Right cardiac atrium (tissue), 5 donors: Measurements from ENCODE around the gene CRK. TPM values are rescaled to one million over a fixed set of nuclear protein-coding genes. Genes with fewer than 3 reads are reported as not detected.
A peak's percentile ranks its signal among the peaks of the same experiment; 100 is the strongest.
"Not testable (repeated sequence)": the region's sequence is repeated elsewhere in the genome, so short reads cannot be mapped to it uniquely, and the experiment has no call there.

ENCODE experiments used
- ATAC-seq, 2 donors: fragments of 200-7000 bp; cut with Tn5 transposase; one replicate each; pipeline versions ENCODE4 v1.8.0 to v1.9.1; 2020; ENCODE audit warnings: moderate library complexity in 2 of 2, mild to moderate bottlenecking in 1 of 2
- DNase-seq, 3 donors: peaks; one replicate each; pipeline ENCODE4 v3.0.0-alpha.2; 2020
- H3K27ac ChIP-seq: one replicate; pipeline ENCODE4 v1.5.1; 2013; ENCODE audit warnings: mild to moderate bottlenecking, low read length, control low read depth, moderate library complexity
- H3K27me3 ChIP-seq: one replicate; pipeline ENCODE4 v1.6.1; 2013; ENCODE audit not compliant: control insufficient read depth, insufficient read depth
- H3K4me1 ChIP-seq: one replicate; pipeline ENCODE4 v1.6.1; 2013; ENCODE audit warnings: low read length; ENCODE audit not compliant: control insufficient read depth, insufficient read depth
- H3K4me3 ChIP-seq: one replicate; pipeline ENCODE4 v1.5.1; 2013; ENCODE audit warnings: low read length, control low read depth
- H3K9me3 ChIP-seq: one replicate; pipeline ENCODE4 v1.6.1; 2013; ENCODE audit warnings: low read length; ENCODE audit not compliant: control insufficient read depth
- WGBS: extraction: QIAGEN DNeasy Blood & Tissue Kit; methylation state at CpG from one replicate; pipeline ENCODE4 v1.1.7; 2013; 5-methylcytosine and 5-hydroxymethylcytosine counted together
- intact Hi-C, 4 donors: fragments of 100-400 bp; cut with DNase I; formaldehyde crosslinking; loops; one replicate each; pipeline versions ENCODE4 v1.11.0 to v1.14.0; 2022 to 2023
- polyA plus RNA-seq: library from polyadenylated mRNA; stranded (reverse); fragments of 200-250 nt; gene quantifications from one replicate; pipeline ENCODE4 v1.2.3, GENCODE V29; 2013
- total RNA-seq, 4 donors: library from RNA; stranded (reverse); fragmentation: NEBNext Ultra II Directional; extraction: Animal tissue kit (Norgen Biotek cat#: 25700); gene quantifications; one replicate each; pipeline ENCODE4 v1.2.1, GENCODE V29; 2021
- donor health status: healthy with polysubstance abuse.
- donor health status: DM: no; HTN: yes; CAD: no.
- donor health status: DM: no; HTN: no; CAD: no.
- donor health status: DM: no; HTN: yes; CAD: no; lungs with severe emphysema.
- donor health status: DM: yes; HTN: yes; CAD: no.

CRK gene
- total and polyA plus RNA-seq, 5 donors, result 21.3 to 44.8 (median 36.7) TPM

GRCh38 chr17:1421470-1421869, 34.6 kb downstream of the CRK start:
- intact Hi-C loops, result no loop called here
- no peak for ATAC-seq
- 89% methylated on average over 11 of the region's 11 CpGs for WGBS

GRCh38 chr17:1420981-1421380, 35.1 kb downstream of the CRK start:
- no peak overlapping the region for H3K4me3 ChIP-seq
- no peaks in the 10 kb centered on the region for H3K9me3 ChIP-seq
- intact Hi-C loops, result no loop called here
- H3K27ac ChIP-seq, result no peak overlapping the region
- 84% methylated on average over 2 of the region's 2 CpGs for WGBS
- no peak for DNase-seq
- H3K27me3 ChIP-seq, result no peaks in the 10 kb centered on the region
- ATAC-seq, result no peak
- H3K4me1 ChIP-seq, result peaks cover 8% of the 10 kb centered on the region

More at GRCh38 chr17:1421470-1421869, 34.6 kb downstream of the CRK start:
- peaks cover 8% of the 10 kb centered on the region for H3K4me1 ChIP-seq
- H3K27me3 ChIP-seq, result no peaks in the 10 kb centered on the region
- H3K27ac ChIP-seq, result no peak overlapping the region
- no peak overlapping the region for H3K4me3 ChIP-seq
- no peak for DNase-seq
- no peaks in the 10 kb centered on the region for H3K9me3 ChIP-seq

GRCh38 chr17:1420163-1420562, 35.9 kb downstream of the CRK start:
- peaks cover 8% of the 10 kb centered on the region for H3K4me1 ChIP-seq
- intact Hi-C loops, result no loop called here
- H3K27ac ChIP-seq, result no peak overlapping the region
- ATAC-seq (no peak), DNase-seq (peak in 1 of 3 donors; percentile 35)
- no peaks in the 10 kb centered on the region for H3K9me3 ChIP-seq
- H3K27me3 ChIP-seq, result no peaks in the 10 kb centered on the region
- H3K4me3 ChIP-seq, result no peak overlapping the region
- WGBS, result 97% methylated on average over 11 of the region's 11 CpGs

- 97% methylated on average over 10 of the region's 10 CpGs for WGBS
Observed at GRCh38 chr17:1418476-1418875, 37.6 kb downstream of the CRK start.

GRCh38 chr17:1416414-1416813, 39.6 kb downstream of the CRK start:
- no peaks in the 10 kb centered on the region for H3K9me3 ChIP-seq
- WGBS, result 96% methylated on average over 5 of the region's 5 CpGs
- intact Hi-C loops, result no loop called here
- no peak overlapping the region for H3K4me3 ChIP-seq
- no peak for ATAC-seq
- H3K27me3 ChIP-seq, result no peaks in the 10 kb centered on the region
- peak in 1 of 3 donors; percentile 2 for DNase-seq
- peaks cover 14% of the 10 kb centered on the region for H3K4me1 ChIP-seq
- no peak overlapping the region for H3K27ac ChIP-seq

More at GRCh38 chr17:1418476-1418875, 37.6 kb downstream of the CRK start:
- H3K27ac ChIP-seq, H3K9me3 ChIP-seq, intact Hi-C loops, H3K4me3 ChIP-seq, ATAC-seq, H3K27me3 ChIP-seq: not testable (repeated sequence)
- peaks cover 14% of the 10 kb centered on the region for H3K4me1 ChIP-seq
- DNase-seq, result peak in 1 of 3 donors; percentile 19

GRCh38 chr17:1414634-1415033, 41.4 kb downstream of the CRK start:
- intact Hi-C loops, result no loop called here
- DNase-seq (no peak), ATAC-seq (no peak)
- Histone ChIP-seq H3K27me3 (no peaks in the 10 kb centered on the region), H3K4me1 (peaks cover 14% of the 10 kb centered on the region), H3K4me3 (no peak overlapping the region), H3K9me3 (no peaks in the 10 kb centered on the region), H3K27ac (no peak overlapping the region)
- WGBS, result 62% methylated on average over 10 of the region's 10 CpGs

- 83% methylated on average over 9 of the region's 9 CpGs for WGBS
- no peak for DNase-seq
- peak; percentile 3 to 23 for ATAC-seq
- Histone ChIP-seq H3K4me1 (peaks cover 14% of the 10 kb centered on the region), H3K27me3 (no peaks in the 10 kb centered on the region), H3K9me3 (no peaks in the 10 kb centered on the region), H3K4me3 (no peak overlapping the region), H3K27ac (no peak overlapping the region)
- intact Hi-C loops, result no loop called here
Observed at GRCh38 chr17:1414001-1414574, 41.9 kb downstream of the CRK start.

GRCh38 chr17:1413281-1413791, 42.7 kb downstream of the CRK start:
- 39% methylated on average over 6 of the region's 6 CpGs for WGBS
- no peaks in the 10 kb centered on the region for H3K27me3 ChIP-seq
- ATAC-seq (peak; percentile 95 to 96), DNase-seq (peak; percentile 88 to 92 (median 90))
- no peak overlapping the region for H3K4me3 ChIP-seq
- H3K9me3 ChIP-seq, result no peaks in the 10 kb centered on the region
- peaks cover 14% of the 10 kb centered on the region for H3K4me1 ChIP-seq
- peak overlapping the region; percentile 63 for H3K27ac ChIP-seq
- intact Hi-C loops, result no loop called here

GRCh38 chr17:1412185-1413110, 43.6 kb downstream of the CRK start:
- intact Hi-C loops, result no loop called here
- WGBS, result 75% methylated on average over 27 of the region's 27 CpGs
- peaks cover 14% of the 10 kb centered on the region for H3K4me1 ChIP-seq
- H3K9me3 ChIP-seq, result no peaks in the 10 kb centered on the region
- H3K4me3 ChIP-seq, result no peak overlapping the region
- ATAC-seq (peak; percentile 56 to 75), DNase-seq (peak in 2 of 3 donors; percentile 42 to 72)
- H3K27ac ChIP-seq, result peak overlapping the region; percentile 63
- H3K27me3 ChIP-seq, result no peaks in the 10 kb centered on the region

GRCh38 chr17:1402262-1402586, 53.8 kb downstream of the CRK start:
- Histone ChIP-seq H3K4me1 (peaks cover 3% of the 10 kb centered on the region), H3K4me3 (no peak overlapping the region), H3K27me3 (no peaks in the 10 kb centered on the region), H3K27ac (no peak overlapping the region), H3K9me3 (no peaks in the 10 kb centered on the region)
- ATAC-seq, result no peak
- 93% methylated on average over 4 of the region's 4 CpGs for WGBS
- intact Hi-C loops, result no loop called here
- no peak for DNase-seq
